Stimulated activated CD4-positive, alpha-beta T cell treated with anti-CD3 and anti-CD28 coated beads, Interleukin-1b, Interleukin-23, amount 100 ng/mL, for 24 hours (primary cell): Measurements from ENCODE around the gene S100A5.
A peak's percentile ranks its signal among the peaks of the same experiment; 100 is the strongest.
"Not testable (repeated sequence)": the region's sequence is repeated elsewhere in the genome, so short reads cannot be mapped to it uniquely, and the experiment has no call there.

ENCODE experiments used
- DNase-seq, 4 experiments: peaks; one replicate each; pipeline ENCODE4 v3.0.0-alpha.2; 2020; ENCODE audit warnings: low read depth in 4 of 4, low spot score in 1 of 4

S100A5 gene

GRCh38 chr1:153567621-153568366 lies 27.1 kb upstream of the S100A5 start:
- peak in 2 of 4 experiments; percentile 30 to 48 for DNase-seq

GRCh38 chr1:153566414-153567371 lies 26.0 kb upstream of the S100A5 start:
- DNase-seq = peak; percentile 58 to 88 (median 68)

- DNase-seq = peak in 1 of 4 experiments; percentile 54
Observed at GRCh38 chr1:153565529-153566374, 25.0 kb upstream of the S100A5 start, which contains the start of gene S100A2. Gene S100A2, minus strand, starts transcription at chr1:153565844. Its CDS starts 1,967 bp downstream, at chr1:153563877.

DNA sequence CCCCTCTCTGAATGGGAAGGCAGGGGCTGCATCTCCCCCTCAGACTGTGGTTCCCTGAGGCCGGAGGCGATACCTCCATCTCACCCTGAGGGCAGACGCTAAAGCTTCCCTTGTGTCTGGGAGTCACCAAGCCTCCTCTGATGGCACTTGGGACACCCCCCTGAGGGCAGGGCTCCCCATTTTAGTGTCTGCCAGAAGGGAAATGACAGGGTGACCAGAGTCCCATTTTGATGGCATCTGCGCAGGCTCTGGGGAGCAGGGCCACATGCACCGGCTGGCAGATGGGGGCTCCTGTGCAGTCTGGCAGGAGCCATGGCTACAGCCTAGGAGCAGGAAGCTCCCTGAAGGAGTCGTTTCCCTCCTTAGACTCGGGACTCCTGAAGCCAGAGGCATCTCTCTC lies 23.3 kb upstream of the S100A5 start:
- no peak for DNase-seq

GRCh38 chr1:153563483-153563901 lies 22.8 kb upstream of the S100A5 start:
- no peak for DNase-seq

DNA sequence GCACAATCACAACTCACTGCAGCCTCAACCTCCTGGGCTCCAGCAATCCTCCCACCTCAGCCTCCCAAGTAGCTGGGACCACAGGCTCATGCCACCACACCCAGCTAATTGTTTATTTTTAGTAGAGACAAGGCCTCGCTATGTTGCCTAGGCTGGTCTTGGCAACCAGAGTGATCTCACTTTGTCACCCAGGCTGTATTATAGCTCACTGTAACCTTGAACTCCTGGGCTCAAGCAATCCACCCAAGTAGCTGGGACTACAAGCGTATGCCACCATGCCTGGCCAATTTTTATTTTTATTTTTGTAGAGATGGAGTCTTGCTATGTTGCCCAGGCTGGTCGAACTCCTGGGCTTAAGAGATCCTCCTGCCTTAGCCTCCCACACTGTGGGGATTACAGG lies 21.3 kb upstream of the S100A5 start:
- DNase-seq = not testable (repeated sequence)

- DNase-seq = no peak
Observed at GRCh38 chr1:153561466-153561985, 20.8 kb upstream of the S100A5 start.

DNA sequence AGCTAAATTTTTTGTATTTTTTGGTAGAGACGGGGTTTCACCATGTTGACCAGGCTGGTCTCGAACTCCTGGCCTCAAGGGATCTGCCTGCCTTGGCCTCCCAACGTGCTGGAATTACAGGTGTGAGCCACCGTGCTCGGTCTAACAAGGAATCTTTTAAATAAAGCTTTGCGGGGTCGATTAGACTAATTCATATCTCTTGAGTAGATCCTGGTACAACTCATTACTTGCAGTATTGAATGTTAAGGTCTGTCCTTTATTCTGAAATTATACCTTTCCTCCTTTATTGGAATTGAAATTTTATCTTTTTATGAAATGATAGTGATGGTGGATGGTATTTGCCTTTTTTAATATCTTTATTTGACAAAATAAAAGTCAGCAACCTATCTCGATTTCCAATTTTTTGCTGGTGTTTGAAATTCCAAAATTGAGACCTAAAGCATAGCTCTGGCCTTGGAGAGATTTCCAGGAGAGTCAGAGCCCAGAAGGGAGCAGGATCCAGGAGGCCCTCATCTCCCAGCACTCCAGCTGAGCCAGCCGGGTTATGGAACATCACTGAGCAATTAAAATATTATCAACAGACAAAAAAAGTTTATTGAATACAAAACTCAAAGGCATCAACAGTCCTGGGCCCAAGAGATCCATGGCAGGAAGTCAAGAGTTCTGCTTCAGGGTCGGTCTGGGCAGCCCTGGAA lies 20.2 kb upstream of the S100A5 start:
- DNase-seq = no peak

GRCh38 chr1:153560241-153560640 lies 19.5 kb upstream of the S100A5 start:
- no peak for DNase-seq

GRCh38 chr1:153557877-153558276 lies 17.1 kb upstream of the S100A5 start:
- DNase-seq = no peak

- DNase-seq = no peak
Observed at GRCh38 chr1:153556348-153556747, 15.6 kb upstream of the S100A5 start.

DNA sequence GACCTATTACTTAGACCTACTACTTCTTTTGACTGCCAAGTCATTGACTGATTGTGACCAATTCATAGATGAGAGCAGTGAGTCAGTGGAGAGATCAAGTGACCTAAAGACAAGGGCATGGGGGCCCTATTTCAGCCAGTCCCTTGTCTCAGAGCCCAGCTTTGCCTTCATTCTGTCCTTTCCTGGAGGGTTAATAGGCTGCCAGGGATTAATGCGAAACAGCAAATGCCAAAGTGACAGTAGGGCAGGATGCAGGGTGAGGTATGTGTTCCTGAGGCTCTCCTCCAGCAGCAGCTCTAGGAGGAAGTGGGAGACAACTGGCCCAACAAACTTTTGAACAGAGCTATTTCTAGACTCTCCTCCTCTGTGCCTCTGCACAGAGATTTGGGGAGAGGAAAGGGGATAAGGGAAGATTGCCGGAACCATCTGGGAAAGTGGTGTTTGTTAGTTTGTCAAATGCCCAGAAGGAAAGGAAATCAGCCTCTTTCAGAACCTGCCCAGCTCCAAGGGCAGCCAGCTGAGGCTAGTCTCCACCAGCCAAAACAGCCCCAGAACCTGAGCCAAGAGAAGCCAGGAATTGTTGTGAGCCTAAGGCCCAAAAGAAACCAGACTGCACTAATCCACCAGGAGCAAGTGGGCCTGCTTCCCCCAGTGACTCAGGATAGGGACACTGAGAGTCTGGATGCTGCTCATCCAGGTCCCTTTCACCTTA lies 13.3 kb upstream of the S100A5 start:
- DNase-seq = no peak

- DNase-seq = no peak
Observed at GRCh38 chr1:153553096-153553495, 12.4 kb upstream of the S100A5 start.

GRCh38 chr1:153552335-153552734 lies 11.6 kb upstream of the S100A5 start:
- DNase-seq = no peak

DNA sequence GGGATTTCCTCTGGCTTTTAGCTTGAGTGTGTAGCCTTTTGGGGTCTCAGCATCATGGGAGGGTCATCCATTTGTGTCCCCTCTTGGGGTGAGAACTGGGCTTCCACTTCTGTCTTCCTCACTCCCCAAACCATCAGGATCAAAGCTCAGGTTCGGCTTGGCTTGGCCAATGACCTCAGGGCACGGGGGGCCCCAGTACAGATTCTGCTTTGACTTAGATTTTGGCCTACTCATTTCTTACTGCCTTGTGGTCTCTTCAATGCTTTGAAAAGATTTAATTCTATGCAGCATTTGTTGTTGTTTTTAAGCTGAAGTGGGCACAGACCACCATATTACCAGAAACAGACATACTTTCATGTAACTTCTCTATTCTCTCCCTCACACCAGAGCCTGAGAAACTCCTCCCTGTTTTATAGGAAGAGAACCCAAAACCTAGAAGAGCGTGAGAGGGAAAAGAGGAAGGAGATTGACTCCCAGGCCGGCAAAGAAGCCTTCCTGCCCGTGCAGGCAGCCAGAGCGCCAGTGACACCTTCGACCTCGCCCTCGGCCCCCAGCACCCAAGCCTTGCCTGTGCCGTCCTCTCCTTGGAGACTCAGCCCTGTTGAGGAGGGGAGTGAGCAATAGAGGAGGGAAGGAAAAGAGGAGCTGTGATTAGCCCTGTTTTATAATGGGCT lies 10.2 kb upstream of the S100A5 start:
- no peak for DNase-seq

DNA sequence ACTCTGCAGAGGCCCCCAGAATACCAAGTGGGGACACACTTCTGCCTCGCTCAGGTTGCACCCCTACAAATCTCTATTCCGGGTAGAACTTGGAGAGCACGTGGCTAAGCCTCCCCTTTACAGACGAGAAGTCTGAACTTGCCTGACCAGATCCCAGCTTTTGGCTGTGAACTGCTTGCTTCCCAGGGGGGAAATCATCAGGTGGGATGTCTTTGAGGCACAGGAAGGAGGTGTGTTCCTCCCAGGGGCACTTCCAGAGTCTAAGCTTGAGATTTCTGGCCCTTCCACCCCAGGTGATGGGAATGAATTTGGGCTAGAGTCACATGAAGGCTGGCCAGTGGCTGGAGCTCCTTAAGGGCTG lies 9.6 kb upstream of the S100A5 start:
- DNase-seq = no peak

DNA sequence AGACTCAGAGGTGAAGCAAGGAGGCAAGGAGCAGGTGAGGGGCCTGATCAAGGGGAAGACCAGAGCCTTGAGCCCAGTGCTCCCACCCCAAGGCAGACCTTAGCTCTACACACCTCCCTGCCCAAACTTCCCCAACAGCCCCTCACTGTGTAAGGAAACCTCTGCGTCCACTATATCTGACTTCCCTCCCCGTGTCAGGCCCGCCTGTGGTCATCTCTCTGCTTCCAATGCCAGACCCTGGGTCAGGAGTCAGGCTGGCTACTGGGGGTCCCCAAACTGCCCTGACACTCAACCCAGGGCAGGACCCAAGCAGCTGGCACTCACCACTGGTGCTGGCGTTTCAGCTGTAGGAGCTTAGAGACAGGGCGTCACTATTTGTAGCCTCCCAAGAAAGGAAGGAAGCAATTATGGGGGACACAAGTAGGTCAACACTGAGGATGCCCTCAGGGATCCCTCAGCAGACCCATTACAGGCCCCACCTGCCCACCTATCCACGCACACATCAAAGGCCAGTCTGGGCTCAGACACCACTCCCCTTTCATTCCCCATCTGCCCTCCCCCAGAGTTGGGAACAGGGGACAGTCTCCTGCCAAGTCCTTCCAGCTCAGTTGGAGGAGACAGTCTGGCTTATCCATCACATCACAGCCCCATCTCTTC lies 9.1 kb upstream of the S100A5 start:
- DNase-seq = no peak
